Endothelial cell of umbilical vein (primary cell): ENCODE data around the gene EMC9. TPM values are rescaled to one million over a fixed set of nuclear protein-coding genes. Genes with fewer than 3 reads are reported as not detected.

Source experiments
- BruUV-seq: library from RNA; stranded (reverse); fragments of 400-500 nt; replicated peaks from 2 replicates; lab custom pipeline; 2021; lab: Mats Ljungman, UMichigan
- CTCF ChIA-PET: fragments of 300-600, 350-600 bp; sonication (Branson Sonifier 250); formaldehyde crosslinking; loops from one replicate; lab custom pipeline; 2021; ENCODE audit warnings: antibody characterized with exemption, inconsistent platforms; lab: Charles Lee
- POLR2A ChIA-PET: fragments of 300-600, 350-600 bp; sonication (Branson Sonifier 250); formaldehyde crosslinking; loops from one replicate; lab custom pipeline; 2021; ENCODE audit warnings: antibody characterized with exemption, inconsistent platforms; lab: Charles Lee
- DNase-seq: peaks from one replicate; pipeline ENCODE4 v3.0.0-alpha.2; 2011; ENCODE audit warnings: low read depth, low spot score
- FAIRE-seq: peaks from 2 replicates; lab custom pipeline; 2011; peaks lifted over from hg19 to GRCh38; lab: Jason Lieb, UNC
- H2AFZ ChIP-seq: 2 replicates; pipeline ENCODE4 v1.6.0; 2012; ENCODE audit warnings: low read depth, low read length, control low read depth, inconsistent platforms
- H3K27ac ChIP-seq: 2 replicates; pipeline ENCODE4 v1.5.1; 2011; ENCODE audit warnings: low read depth, mild to moderate bottlenecking, control low read depth, low read length, moderate library complexity; ENCODE audit not compliant: insufficient read depth
- H3K27me3 ChIP-seq, 2 experiments: 2 replicates each; pipeline versions ENCODE4 v1.6.0 to v1.6.1; 2011; ENCODE audit warnings: low read length in 2 of 2, mixed read lengths in 1 of 2; ENCODE audit not compliant: control insufficient read depth in 2 of 2, insufficient read depth in 2 of 2
- H3K36me3 ChIP-seq, 2 experiments: 2 replicates in 1 of 2; 3 replicates in 1 of 2; pipeline ENCODE4 v1.5.1; 2011; ENCODE audit warnings: low read length in 2 of 2, mild to moderate bottlenecking in 1 of 2, moderate library complexity in 1 of 2; ENCODE audit not compliant: control insufficient read depth in 2 of 2, insufficient read depth in 2 of 2; ENCODE audit errors: extremely low read depth in 1 of 2
- H3K4me1 ChIP-seq: 3 replicates; pipeline ENCODE4 v1.5.1; 2011; ENCODE audit warnings: mild to moderate bottlenecking, low read length; ENCODE audit not compliant: control insufficient read depth, insufficient read depth; ENCODE audit errors: extremely low read depth
- H3K4me2 ChIP-seq: 2 replicates; pipeline ENCODE4 v1.6.1; 2011; ENCODE audit warnings: low read length, control low read depth, mixed read lengths; ENCODE audit not compliant: insufficient read depth
- H3K4me3 ChIP-seq, 3 experiments: fragments of 200-600 bp in 1 of 3; sonication (generic), shearing (Covaris generic) in 1 of 3; replicated peaks in 1 of 3; 2 replicates each; pipeline ENCODE4 v1.5.1; 2011 to 2016; ENCODE audit warnings: control low read depth in 3 of 3, low read length in 3 of 3, mild to moderate bottlenecking in 2 of 3, inconsistent platforms in 1 of 3, low read depth in 1 of 3, moderate library complexity in 1 of 3; ENCODE audit not compliant: insufficient read depth in 1 of 3
- H3K79me2 ChIP-seq: 2 replicates; pipeline ENCODE4 v1.6.0; 2012; ENCODE audit warnings: low read length, inconsistent platforms; ENCODE audit not compliant: control insufficient read depth, insufficient read depth
- H3K9ac ChIP-seq: replicated peaks from 2 replicates; pipeline ENCODE3; 2011; ENCODE audit warnings: low read length, control low read depth; ENCODE audit not compliant: insufficient read depth; ENCODE audit errors: extremely low read depth
- H3K9me1 ChIP-seq: replicated peaks from 3 replicates; pipeline ENCODE4 v1.6.0; 2011; ENCODE audit warnings: mild to moderate bottlenecking, low read length; ENCODE audit not compliant: control insufficient read depth, insufficient read depth; ENCODE audit errors: extremely low read depth
- H3K9me3 ChIP-seq: replicated peaks from 2 replicates; pipeline ENCODE4 v1.5.1; 2012; ENCODE audit warnings: low read length, inconsistent platforms; ENCODE audit not compliant: control insufficient read depth, insufficient read depth
- H4K20me1 ChIP-seq: replicated peaks from 2 replicates; pipeline ENCODE3; 2011; ENCODE audit warnings: mild to moderate bottlenecking, low read length; ENCODE audit not compliant: control insufficient read depth, insufficient read depth; ENCODE audit errors: extremely low read depth
- CTCF ChIP-seq, 2 donors: IDR thresholded peaks; 1 replicate in 1 of 2; 2 replicates in 1 of 2; pipeline ENCODE4 v1.5.1; 2011; ENCODE audit warnings: low read length in 2 of 2, mild to moderate bottlenecking in 2 of 2, moderate library complexity in 2 of 2, control low read depth in 1 of 2, inconsistent platforms in 1 of 2, low read depth in 1 of 2; ENCODE audit not compliant: insufficient read depth in 1 of 2; ENCODE audit errors: extremely low read depth in 1 of 2
- EZH2 ChIP-seq: IDR thresholded peaks from 2 replicates; pipeline ENCODE4 v1.6.1; 2012; ENCODE audit warnings: borderline replicate concordance, low read depth, mild to moderate bottlenecking, moderate library complexity, low read length, inconsistent platforms; ENCODE audit not compliant: severe bottlenecking
- FOS ChIP-seq: IDR thresholded peaks from 2 replicates; pipeline ENCODE4 v1.6.1; 2011; ENCODE audit warnings: mild to moderate bottlenecking, low read length, moderate library complexity, borderline replicate concordance; ENCODE audit not compliant: insufficient read depth
- GATA2 ChIP-seq: IDR thresholded peaks from 2 replicates; pipeline ENCODE4 v1.7.0; 2011; ENCODE audit warnings: low read depth, mild to moderate bottlenecking, moderate library complexity, mixed read lengths, low read length; ENCODE audit not compliant: insufficient read length, insufficient read depth
- JUN ChIP-seq: IDR thresholded peaks from 2 replicates; pipeline ENCODE4 v1.6.1; 2011; ENCODE audit warnings: borderline replicate concordance, low read depth; ENCODE audit not compliant: insufficient read length, insufficient read depth
- MAX ChIP-seq: IDR thresholded peaks from 2 replicates; pipeline ENCODE4 v1.6.1; 2011; ENCODE audit not compliant: insufficient read depth, insufficient read length
- MYC ChIP-seq: IDR thresholded peaks from one replicate; pipeline ENCODE4 v1.6.1; 2011; ENCODE audit warnings: mild to moderate bottlenecking, low read depth, low read length
- POLR2A ChIP-seq: IDR thresholded peaks from 2 replicates; pipeline ENCODE4 v1.6.1; 2012; ENCODE audit warnings: low read depth, mild to moderate bottlenecking, control low read depth, low read length
- POLR2AphosphoS5 ChIP-seq: IDR thresholded peaks from 2 replicates; pipeline ENCODE4 v1.6.1; 2012; ENCODE audit warnings: low read depth, mild to moderate bottlenecking, control low read depth, low read length, moderate library complexity; ENCODE audit not compliant: insufficient read depth
- dilution Hi-C: fragments of 300-500 bp; cut with MboI; formaldehyde crosslinking; loops from one replicate; pipeline ENCODE4 v1.15.0; 2019; ENCODE audit warnings: low sequenced_read_pairs; ENCODE audit not compliant: extremely low pct_ligation_motif_present
- intact Hi-C: fragments of 100-400 bp; cut with micrococcal nuclease; formaldehyde crosslinking; loops from one replicate; pipeline ENCODE4 v1.10.0; 2022
- polyA plus RNA-seq, 4 experiments: library from polyadenylated mRNA; depleted of rRNA in 3 of 4; stranded (reverse) in 3 of 4; unstranded in 1 of 4; fragments of >200 nt; gene quantifications; 2 replicates each; pipeline versions ENCODE4 v1.2.1 to v1.2.3, GENCODE V29; 2011 to 2012; ENCODE audit warnings: missing spikeins in 1 of 4
- total RNA-seq: library from RNA; stranded (reverse); gene quantifications from 2 replicates; pipeline ENCODE4 v1.2.3, GENCODE V29; 2021

The EMC9 gene
- total and polyA plus RNA-seq, 2 donors (not counting 3 experiments of a cell fraction or from before 2014, with no cell fraction given), result 21.8 to 31.8 TPM

- H2AFZ ChIP-seq, result no peak overlapping the region
- H3K9me3 ChIP-seq, result no peaks in the 10 kb centered on the region
- H3K9me1 ChIP-seq, result no peaks in the 10 kb centered on the region
- H3K27me3 ChIP-seq, result no peaks in the 10 kb centered on the region
- H3K9ac ChIP-seq, result no peak overlapping the region
- no TSS peak for BruUV-seq
- dilution Hi-C loops, result no loop called here
- no peaks in the 10 kb centered on the region for H3K79me2 ChIP-seq
- ChIA-PET CTCF (interaction anchor here (0.7 to 11.7 kb wide), 3 partner anchors 9 to 45 kb away, joined by 3 to 420 read pairs (median 3); no protein-coding TSS in a partner anchor), POLR2A (no interaction called here)
- H4K20me1 ChIP-seq, result no peaks in the 10 kb centered on the region
- H3K36me3 ChIP-seq, result peaks cover 0 to 2% of the 10 kb centered on the region in 2 experiments
- TF ChIP-seq POLR2AphosphoS5 (no peak), GATA2 (no peak), POLR2A (no peak), MYC (no peak), JUN (no peak), EZH2 (no peak), MAX (no peak), FOS (no peak), CTCF (IDR thresholded peaks at IDR 0.05; ENCODE audit: extremely low read depth in 1 of 2, insufficient read depth in 1 of 2, low read depth in 1 of 2, low read length in 2 of 2) (no peak)
- H3K4me3 ChIP-seq, result no peak overlapping the region
- no peak overlapping the region for H3K27ac ChIP-seq
- peaks cover 3% of the 10 kb centered on the region for H3K4me1 ChIP-seq
- no peak for FAIRE-seq
- H3K4me2 ChIP-seq, result no peak overlapping the region
- intact Hi-C loops, result no loop called here
- no peak for DNase-seq
Measured at GRCh38 chr14:24100982-24101494, 40.4 kb downstream of the EMC9 start.
